Activated CD4-positive, alpha-beta T cell treated with anti-CD3 and anti-CD28 coated beads for 4 hours (primary cell): Measurements from ENCODE around the gene ANKRD33.
"Not testable (repeated sequence)": the region's sequence is repeated elsewhere in the genome, so short reads cannot be mapped to it uniquely, and the experiment has no call there.

ENCODE experiments used
- DNase-seq, 2 donors: peaks; one replicate each; pipeline ENCODE4 v3.0.0-alpha.2; 2020

The ANKRD33 gene

DNA sequence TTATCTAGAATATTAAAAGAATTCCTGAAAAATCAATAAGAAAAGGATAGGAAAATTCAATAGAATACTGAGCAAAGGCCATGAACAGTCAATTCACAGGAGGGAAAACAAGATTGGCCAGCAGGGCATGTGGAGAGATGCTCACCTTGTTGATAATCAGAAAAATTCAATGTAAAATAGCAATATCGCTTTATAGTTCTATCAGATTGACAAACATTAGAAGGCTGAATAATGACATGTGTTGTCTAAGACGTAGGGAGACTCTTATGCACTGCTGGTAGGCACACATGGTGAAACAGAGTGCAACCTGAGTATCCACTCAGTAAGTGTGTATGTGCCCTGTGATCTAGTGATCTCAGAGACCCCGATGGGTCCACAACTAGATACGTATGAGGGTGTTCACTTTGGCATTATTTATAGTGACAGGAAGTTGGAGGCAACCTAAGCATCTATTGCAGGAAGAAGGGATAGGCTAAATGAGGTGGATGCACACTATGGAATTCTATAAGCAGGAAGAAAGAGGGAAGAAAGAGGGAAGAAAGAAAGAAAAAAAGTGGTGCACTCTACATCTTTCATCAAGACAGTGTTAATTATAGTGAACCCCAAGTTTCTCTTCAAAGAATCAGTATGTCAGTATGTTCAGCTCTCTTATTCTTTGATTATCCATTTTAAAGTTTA, 3.8 kb upstream of the ANKRD33 start:
- DNase-seq: no peak

- DNase-seq: no peak
These were observed 3.1 kb upstream of the ANKRD33 start for GRCh38 chr12:51884676-51885229.

GRCh38 chr12:51885294-51886020, 2.4 kb upstream of the ANKRD33 start:
- DNase-seq: not testable (repeated sequence)

GRCh38 chr12:51886021-51886710, 1.7 kb upstream of the ANKRD33 start:
- peak; percentile 23 to 31 for DNase-seq

GRCh38 chr12:51888316-51889215, 663 bp downstream of the ANKRD33 start:
- no peak for DNase-seq

DNA sequence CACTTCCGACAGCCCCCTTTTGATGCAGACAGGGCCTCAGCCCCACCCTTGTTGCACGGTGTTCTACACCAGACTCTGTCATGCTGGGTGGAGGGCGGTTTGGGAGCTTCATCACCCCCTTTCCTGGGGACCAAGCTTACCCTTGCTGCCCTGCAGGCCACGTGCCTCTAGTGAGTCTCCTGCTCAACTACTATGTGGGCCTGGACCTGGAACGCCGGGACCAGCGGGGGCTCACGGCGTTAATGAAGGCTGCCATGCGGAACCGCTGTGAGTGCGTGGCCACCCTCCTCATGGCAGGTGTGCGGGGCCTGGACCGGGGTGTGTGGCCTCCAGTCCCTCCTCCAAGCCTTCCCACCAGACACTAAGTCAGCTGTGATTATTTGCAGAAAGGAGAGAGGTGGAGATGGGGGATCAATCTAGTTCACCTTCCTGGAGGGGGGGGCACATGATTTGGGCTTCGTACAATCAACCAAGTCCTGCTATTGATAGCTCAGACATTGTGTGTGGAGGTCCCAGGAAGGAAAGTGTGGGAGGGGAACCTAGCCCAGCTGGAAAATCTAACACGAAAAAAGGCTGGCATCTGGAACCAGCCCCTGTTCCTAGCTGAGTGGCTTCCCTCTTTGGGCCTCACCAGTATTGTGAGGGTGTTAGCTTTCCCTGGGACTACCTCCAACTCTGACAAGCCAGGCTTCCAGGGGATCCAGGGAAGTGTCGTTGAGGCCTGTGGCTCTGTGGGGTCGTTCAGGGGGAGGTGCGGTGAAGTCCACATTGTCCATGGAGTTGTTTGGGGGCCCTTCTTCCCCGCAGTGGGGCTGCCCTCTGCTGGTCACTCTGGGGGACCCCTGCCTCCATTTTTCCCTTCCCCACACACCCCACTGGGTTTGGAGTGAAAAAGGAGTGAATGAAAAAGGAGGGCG, 1.6 kb downstream of the ANKRD33 start:
- no peak for DNase-seq

DNA sequence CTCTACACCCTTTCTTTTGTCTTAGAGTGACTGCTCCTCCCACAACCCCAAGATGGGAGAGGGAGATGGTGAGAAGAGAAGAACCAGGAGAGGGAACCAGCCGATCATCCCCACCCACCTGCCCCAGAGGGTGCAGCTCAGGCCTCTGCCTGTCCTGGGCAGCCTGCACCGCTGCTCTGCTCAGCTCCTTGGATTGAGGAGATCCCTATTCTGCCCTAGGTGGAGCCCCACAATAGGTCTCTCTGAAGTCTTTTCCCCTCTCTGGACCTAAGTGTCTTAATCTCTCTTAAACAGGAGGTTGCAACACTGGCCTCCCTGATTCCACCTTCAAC, 2.2 kb downstream of the ANKRD33 start:
- no peak for DNase-seq

DNA sequence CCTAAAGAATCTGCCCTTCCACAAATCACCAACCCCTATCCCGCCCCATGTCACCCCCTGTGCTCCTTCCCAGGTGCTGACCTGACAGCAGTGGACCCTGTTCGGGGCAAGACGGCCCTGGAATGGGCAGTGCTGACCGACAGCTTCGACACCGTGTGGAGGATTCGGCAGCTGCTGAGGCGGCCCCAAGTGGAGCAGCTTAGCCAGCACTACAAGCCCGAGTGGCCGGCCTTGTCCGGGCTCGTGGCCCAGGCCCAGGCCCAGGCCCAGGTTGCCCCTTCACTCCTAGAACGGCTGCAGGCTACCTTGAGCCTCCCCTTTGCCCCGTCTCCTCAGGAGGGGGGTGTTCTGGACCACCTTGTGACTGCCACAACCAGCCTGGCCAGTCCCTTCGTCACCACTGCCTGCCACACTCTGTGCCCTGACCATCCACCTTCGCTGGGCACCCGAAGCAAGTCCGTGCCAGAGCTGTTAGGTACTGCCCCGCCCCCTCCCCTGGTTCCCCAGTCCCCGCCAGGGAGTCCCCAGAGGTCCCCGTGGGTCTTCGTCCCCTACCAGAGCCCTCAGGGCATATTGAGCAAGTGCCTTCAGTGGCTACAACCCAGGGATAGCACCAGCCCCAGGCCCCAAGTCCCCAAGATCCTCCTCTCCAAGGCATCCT, 2.7 kb downstream of the ANKRD33 start:
- no peak for DNase-seq

DNA sequence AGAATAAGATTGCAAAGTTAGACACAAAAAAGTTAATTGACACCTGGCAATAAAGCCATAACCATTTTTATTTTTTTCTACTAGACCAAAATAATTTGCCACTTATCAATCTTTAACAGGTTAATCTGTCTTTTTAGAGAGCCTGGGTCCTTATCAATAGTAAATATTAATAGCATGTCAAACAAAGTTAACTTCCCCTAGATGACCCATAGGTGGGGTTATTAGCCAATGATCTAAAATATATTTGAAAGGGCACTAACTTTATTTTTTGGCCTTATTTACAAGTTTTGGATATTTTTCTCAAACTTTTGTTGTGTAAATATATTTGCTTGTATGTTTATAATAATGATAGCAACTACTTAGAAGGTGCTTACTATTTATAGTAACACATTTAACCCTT, 3.9 kb downstream of the ANKRD33 start:
- DNase-seq: no peak

DNA sequence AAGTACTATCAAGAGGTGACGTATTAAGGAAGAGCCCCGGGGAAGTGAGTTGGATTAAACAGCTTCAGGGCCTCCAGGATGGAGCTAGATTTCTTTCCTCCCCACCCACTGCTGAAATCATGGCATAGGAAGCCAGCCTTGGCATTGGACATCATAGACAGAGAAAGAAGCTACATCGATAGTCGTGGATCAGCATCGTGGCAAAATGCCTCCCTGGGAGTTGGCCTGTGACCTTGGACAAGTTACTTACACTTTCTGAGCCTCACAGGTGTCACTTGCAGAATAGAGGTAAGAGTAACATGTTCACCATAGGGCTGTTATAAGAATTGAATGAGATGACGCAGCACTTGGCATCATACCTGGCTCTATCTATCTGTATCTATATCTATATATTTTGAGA, 5.9 kb downstream of the ANKRD33 start:
- no peak for DNase-seq

- no peak for DNase-seq
These were observed 7.7 kb downstream of the ANKRD33 start for GRCh38 chr12:51895378-51896135.

DNA sequence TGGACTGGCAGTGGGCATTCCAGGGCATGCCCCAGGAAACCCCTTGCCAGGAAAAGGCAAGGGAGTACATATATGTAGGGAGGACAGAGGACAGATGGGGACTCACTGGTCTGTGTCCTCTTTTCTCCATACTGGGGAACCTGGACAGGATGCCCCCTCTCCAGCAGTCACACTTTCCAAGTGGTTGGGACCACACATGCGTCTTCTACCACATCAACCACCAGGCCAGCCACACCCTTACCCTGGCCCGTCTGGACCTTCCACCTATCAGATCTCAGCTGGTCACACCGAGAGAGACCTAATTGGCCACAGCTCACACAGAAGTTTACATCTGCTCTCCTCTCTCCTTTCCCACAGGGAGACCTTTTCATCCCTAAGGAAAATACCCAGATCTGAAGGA, 8.3 kb downstream of the ANKRD33 start:
- DNase-seq: no peak

GRCh38 chr12:51897181-51897580, 9.3 kb downstream of the ANKRD33 start:
- DNase-seq: no peak

DNA sequence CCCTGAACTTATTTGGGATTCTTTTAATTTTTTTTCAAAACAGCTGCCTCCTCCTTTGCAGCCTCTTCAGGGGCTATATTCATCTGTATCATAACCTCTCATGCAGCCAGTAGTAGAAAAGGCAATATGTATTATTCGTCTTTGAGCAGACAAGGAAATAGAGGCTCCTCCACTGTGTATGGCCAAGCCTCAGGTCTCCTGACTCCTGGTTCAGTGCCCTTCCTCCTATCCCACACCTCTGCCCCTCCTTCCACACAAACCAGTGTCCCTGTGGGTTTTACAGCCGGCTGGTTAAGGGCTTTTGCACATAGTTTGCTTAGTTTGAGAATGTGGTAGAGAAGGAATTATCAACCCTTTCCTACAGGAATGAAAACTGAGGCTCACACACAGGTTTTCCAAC, 10.6 kb downstream of the ANKRD33 start:
- DNase-seq: no peak

DNA sequence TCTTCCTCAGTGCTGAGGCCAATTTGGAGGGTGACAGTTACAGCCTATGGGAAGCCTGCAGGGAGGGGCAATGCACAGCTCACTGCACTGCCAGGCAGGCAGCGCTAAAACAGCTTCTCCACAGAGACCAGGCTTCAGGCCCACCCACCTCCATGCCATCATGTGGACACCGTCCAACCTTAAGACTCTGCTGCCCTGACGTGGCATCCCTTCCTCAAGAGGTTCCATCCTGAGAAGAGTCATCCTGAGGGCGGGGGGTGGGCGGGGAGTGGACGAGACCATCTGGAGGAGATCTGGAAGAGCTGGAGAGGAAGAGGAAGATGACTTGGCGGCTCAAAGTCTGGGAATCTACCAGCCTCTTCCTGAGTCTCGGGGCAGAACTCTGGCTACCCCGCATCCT, 11.0 kb downstream of the ANKRD33 start:
- no peak for DNase-seq

GRCh38 chr12:51900323-51900889, 12.5 kb downstream of the ANKRD33 start:
- DNase-seq: no peak

DNA sequence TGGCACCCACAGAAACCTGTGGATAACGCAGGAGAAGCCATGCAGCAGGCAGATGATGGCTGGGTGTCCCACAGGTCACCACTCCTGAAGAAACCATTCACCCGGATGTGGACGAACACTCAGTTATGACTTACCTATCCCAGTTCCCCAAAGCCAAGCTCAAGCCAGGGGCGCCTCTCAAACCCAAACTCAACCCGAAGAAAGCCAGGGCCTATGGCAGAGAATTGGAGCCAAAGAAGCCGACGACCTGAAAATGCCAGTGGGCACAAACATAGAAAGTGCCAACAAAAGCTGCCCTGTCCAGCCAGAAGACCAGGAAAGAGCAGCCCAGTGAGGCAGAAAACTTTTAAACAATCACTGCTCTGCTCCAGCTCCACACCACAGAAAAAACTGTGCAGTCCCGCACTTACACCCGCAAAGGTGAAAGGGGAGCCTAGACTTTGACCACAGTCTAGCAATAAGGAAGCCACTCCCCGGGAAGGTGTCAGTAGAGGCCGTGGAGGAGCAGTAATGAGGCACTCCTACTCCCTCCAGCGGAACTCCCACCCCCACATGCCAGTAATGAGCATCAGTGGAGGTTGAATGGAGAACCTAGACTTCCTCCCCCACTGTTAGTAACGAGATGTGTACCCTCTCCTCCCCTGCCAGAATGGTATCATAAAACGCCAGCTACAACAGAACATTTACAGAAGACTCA, 13.4 kb downstream of the ANKRD33 start:
- DNase-seq: no peak

DNA sequence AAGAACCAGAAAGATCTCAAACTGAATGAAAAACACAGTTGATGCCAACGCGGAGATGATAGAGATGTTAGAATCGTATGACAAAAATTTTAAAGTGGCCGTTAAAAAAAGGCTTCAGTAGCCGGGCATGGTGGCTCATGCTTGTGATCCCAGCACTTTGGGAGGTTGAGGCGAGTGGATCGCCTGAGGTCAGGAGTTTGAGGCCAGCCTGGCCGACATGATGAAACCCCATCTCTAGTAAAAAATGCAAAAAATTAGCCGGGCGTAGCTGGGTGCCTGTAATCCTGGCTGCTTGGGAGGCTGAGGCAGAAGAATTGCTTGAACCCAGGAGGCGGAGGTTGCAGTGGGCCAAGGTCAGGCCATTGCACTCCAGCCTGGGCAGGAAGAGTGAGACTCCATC, 14.0 kb downstream of the ANKRD33 start:
- no peak for DNase-seq

DNA sequence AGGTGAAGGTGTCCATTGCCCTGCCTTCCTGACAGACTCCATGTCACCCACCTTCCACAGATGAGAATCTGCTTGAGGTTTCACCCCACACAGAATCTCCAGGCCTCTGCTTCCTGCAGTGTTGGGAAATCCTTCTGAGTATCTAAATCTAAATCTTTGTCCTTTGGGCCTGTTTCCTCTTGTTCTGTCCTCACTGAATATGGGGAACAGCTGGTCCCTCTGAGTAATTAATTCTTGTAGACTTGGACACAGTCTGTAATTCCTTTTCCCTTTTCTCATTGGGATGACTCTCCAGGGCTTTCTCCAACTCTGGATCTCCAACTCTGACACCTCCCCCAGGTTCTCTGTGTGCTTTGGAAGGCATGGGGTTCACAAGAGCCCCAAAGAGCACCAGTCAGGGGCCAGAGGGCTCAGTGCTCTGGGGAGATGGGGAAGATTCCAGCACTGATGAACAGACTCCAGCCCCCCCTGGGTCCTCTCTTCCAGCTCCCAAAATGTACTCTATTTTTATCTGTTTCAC, 17.1 kb downstream of the ANKRD33 start:
- no peak for DNase-seq
